ENCODE data around the gene GABRB1. TPM values are rescaled to one million over a fixed set of nuclear protein-coding genes. Genes with fewer than 3 reads are reported as not detected.

The GABRB1 gene
- total RNA-seq, 2 donors from 2014 or later: not detected

DNA sequence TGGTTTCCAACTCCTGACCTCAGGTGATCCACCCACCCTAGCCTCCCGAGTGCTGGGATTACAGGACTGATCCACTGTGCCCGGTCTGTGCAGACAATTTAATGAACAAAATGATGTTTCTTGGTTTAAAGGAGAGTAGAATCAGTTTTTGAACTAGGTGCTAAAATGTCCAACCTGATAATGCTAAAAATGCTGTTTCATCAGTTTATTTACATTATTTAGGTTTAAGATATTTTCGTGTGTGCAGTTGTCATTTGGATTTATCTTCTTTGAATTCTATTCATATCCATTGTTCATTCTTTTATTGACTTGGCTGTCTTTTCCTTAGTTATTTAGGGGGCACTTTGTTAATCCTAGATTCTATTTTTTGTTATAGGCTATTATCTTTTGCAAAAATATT, 18.0 kb upstream of the GABRB1 start:
- Mint-ChIP-seq H3K4me1 (peaks cover 12% of the 10 kb centered on the region), H3K36me3 (ENCODE audit: low read depth) (peaks cover 3% of the 10 kb centered on the region), H3K27ac (no peak overlapping the region), H3K27me3 (no peaks in the 10 kb centered on the region), H3K4me3 (no peak overlapping the region)
- DNase-seq: no peak
- H3K9me3 ChIP-seq (ENCODE audit: control insufficient read depth, low read length, poor library complexity, severe bottlenecking): no peaks in the 10 kb centered on the region
- ATAC-seq: no peak

DNA sequence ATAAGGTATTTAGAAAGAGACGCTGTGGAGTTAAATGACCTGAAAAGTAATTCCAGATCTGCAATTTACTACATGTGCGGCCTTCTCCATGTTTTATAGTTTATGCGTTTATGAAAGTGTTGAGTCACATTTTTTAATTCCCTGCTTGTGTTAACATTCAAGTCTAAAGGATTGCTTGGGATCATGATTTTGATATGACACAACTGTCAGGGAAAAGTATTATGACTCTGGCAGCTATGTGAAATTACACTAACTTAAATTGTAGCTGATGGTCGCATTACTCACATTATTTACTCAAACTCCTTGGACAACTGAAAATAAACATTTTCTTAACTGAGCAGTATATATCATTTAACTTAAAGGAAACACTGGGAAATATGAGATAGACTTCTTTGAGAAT, 14.3 kb upstream of the GABRB1 start:
- H3K9me3 ChIP-seq (ENCODE audit: control insufficient read depth, low read length, poor library complexity, severe bottlenecking): no peaks in the 10 kb centered on the region
- no peaks in the 10 kb centered on the region for H3K27me3 Mint-ChIP-seq
- H3K27ac Mint-ChIP-seq: no peak overlapping the region
- H3K4me3 Mint-ChIP-seq: no peak overlapping the region
- peaks cover 3% of the 10 kb centered on the region for H3K36me3 Mint-ChIP-seq (ENCODE audit: low read depth)
- H3K4me1 Mint-ChIP-seq: peaks cover 2% of the 10 kb centered on the region
- DNase-seq (no peak), ATAC-seq (no peak)

DNA sequence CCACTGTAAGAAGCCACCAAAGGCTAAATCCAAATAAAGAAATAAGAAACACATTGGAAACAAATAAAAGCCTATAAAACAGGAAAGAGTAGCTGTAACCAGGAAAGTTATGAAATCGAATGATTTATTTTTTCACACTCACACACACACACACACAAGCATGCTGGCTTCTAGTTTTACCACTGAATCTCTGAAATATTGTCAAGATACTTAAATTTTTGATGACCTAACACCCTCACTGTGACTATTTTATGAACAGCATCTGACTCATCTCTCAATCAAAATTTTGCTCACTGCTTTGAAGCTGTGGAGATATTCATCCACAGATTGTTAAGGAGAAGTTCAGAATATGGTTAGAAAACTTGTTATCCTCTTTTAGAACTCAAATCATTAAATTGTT, 13.9 kb upstream of the GABRB1 start:
- DNase-seq: no peak
- peaks cover 2% of the 10 kb centered on the region for H3K4me1 Mint-ChIP-seq
- no peak overlapping the region for H3K4me3 Mint-ChIP-seq
- H3K9me3 ChIP-seq (ENCODE audit: control insufficient read depth, low read length, poor library complexity, severe bottlenecking): no peaks in the 10 kb centered on the region
- no peaks in the 10 kb centered on the region for H3K27me3 Mint-ChIP-seq
- no peak for ATAC-seq
- H3K27ac Mint-ChIP-seq: no peak overlapping the region
- peaks cover 3% of the 10 kb centered on the region for H3K36me3 Mint-ChIP-seq (ENCODE audit: low read depth)

DNA sequence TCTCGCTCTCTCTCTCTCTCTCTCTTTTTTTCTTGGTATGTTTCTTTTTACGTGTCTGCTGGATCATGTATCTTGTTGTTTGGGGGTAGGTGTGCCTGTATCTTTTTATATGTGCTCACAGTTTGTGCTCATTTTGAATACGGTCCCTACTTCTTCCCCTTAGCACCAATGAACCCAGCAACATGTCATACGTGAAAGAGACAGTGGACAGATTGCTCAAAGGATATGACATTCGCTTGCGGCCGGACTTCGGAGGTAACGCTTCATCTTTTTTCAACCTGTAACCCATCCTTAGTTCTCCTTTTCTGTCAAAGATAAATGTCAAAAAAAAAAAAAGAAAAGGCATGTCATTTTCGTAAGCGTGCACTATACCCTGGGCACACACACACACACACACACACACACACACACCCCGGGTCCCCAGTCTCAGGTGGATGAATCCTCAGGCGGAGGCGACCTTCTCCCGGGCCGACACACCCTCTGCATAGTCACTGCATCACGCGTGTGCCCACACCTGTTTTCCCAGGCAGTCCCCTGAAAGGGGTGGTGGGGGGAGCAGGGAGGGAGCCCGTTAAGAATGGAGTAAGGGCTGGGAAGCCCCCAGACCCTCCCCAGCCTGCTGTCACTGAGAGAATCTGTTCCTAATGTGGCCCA, 511 bp downstream of the GABRB1 start:
- H3K36me3 Mint-ChIP-seq (ENCODE audit: low read depth): peaks cover 3% of the 10 kb centered on the region
- ATAC-seq (peak; percentile 43), DNase-seq (no peak)
- peak overlapping the region; percentile 86 for H3K4me3 Mint-ChIP-seq
- H3K4me1 Mint-ChIP-seq: peaks cover 12% of the 10 kb centered on the region
- peaks cover 48% of the 10 kb centered on the region for H3K27me3 Mint-ChIP-seq
- H3K27ac Mint-ChIP-seq: no peak overlapping the region
- no peaks in the 10 kb centered on the region for H3K9me3 ChIP-seq (ENCODE audit: control insufficient read depth, low read length, poor library complexity, severe bottlenecking)

DNA sequence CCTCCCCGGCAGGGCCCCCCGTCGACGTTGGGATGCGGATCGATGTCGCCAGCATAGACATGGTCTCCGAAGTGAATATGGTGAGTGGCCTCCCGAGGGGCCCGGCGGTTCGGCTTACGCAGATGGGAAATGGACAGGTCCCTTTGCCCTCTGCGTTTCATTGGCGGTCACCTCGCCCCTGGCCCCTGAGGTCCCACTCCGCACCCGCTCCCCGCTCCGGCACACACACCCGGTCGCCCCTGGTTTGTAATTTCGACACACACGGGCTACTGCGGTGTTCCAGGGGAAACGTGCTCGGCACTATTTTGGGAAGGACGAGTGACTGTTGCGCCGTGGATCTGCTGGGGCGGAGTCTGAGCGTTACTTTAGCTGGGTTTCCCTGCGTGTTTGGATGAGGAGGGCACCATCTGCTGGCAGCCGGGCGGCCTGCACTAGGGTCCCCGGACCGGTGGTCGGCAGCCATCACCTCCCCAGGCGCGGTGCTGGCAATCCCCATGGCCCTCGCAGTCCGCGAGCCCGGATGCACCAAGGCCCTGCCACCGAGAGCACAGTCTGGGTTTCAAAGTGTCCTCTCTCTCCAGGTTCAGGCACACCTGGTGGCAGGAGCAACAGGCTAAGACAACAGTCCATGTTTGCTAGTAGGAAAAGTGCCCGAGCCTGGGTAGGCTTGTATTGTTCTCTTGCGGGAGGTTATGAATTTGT, 1.2 kb downstream of the GABRB1 start:
- Mint-ChIP-seq H3K36me3 (ENCODE audit: low read depth) (peaks cover 3% of the 10 kb centered on the region), H3K27me3 (peaks cover 53% of the 10 kb centered on the region), H3K27ac (no peak overlapping the region), H3K4me3 (peak overlapping the region; percentile 86), H3K4me1 (peaks cover 12% of the 10 kb centered on the region)
- no peaks in the 10 kb centered on the region for H3K9me3 ChIP-seq (ENCODE audit: control insufficient read depth, low read length, poor library complexity, severe bottlenecking)
- ATAC-seq (peak; percentile 83), DNase-seq (peak in 1 of 3 donors; percentile 14)

DNA sequence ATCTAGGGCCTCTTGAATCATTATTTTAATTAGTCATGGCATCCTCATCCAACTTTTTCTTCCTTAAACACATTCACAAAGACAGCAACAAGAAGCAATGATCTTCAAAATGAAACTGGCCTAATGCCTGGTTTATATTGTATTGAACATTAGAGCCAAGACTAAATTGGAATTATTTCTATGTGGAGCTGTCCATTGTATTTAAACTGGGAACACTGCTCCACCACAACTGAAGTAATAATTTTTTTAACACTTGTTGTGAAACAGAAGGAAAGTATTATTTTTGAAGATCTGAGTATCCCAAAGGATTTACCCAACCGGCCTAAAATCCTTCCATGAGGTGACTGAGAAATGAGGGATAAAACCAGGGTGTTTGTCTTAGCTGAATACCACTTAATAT, 6.9 kb downstream of the GABRB1 start:
- H3K9me3 ChIP-seq (ENCODE audit: control insufficient read depth, low read length, poor library complexity, severe bottlenecking): no peaks in the 10 kb centered on the region
- Mint-ChIP-seq H3K27me3 (peaks cover 46% of the 10 kb centered on the region), H3K4me3 (no peak overlapping the region), H3K36me3 (ENCODE audit: low read depth) (no peaks in the 10 kb centered on the region), H3K4me1 (no peaks in the 10 kb centered on the region), H3K27ac (no peak overlapping the region)
- no peak for DNase-seq
- ATAC-seq: no peak

DNA sequence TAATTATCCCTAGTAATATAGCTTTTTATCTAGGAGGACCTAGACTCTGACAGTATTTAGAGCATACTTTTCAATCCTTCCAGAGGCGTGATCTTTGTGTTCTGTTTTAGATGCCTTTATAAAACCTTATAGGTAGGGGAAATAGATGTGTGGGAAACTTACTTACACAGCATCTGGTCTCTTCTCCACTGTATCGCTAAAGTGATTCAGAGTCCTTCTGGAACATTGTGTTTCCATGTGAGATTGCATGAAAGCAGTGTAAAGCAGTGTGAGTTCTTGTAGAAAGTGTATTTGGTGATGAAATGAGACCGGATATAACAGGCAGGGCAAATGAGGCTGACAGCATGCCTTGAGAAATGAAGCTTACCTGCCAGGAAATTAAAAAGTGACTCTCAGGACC, 9.5 kb downstream of the GABRB1 start:
- Mint-ChIP-seq H3K36me3 (ENCODE audit: low read depth) (no peaks in the 10 kb centered on the region), H3K27ac (no peak overlapping the region), H3K4me1 (no peaks in the 10 kb centered on the region), H3K27me3 (peaks cover 56% of the 10 kb centered on the region), H3K4me3 (no peak overlapping the region)
- no peaks in the 10 kb centered on the region for H3K9me3 ChIP-seq (ENCODE audit: control insufficient read depth, low read length, poor library complexity, severe bottlenecking)
- ATAC-seq (no peak), DNase-seq (no peak)

DNA sequence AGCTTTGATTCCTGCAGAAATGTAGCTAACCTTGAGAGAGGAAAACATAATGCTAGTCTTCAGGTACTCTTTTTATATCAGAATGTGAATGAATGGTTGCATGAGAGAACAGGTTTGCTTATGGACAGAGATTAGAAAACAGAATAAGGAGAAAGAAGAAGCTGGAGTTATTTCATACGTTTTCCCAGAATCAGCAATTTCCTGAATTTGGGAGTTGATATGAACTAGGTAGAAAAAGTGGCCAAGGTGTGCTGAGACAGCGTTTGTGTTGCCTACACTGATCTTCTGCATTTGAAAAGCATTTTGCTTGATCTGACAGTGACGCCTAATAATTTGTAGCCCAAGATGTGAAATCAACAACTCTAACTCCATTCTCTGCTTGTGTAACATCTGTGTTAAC, 12.5 kb downstream of the GABRB1 start:
- no peaks in the 10 kb centered on the region for H3K9me3 ChIP-seq (ENCODE audit: control insufficient read depth, low read length, poor library complexity, severe bottlenecking)
- H3K4me1 Mint-ChIP-seq: no peaks in the 10 kb centered on the region
- DNase-seq (no peak), ATAC-seq (no peak)
- H3K36me3 Mint-ChIP-seq (ENCODE audit: low read depth): no peaks in the 10 kb centered on the region
- no peak overlapping the region for H3K4me3 Mint-ChIP-seq
- peaks cover 41% of the 10 kb centered on the region for H3K27me3 Mint-ChIP-seq
- no peak overlapping the region for H3K27ac Mint-ChIP-seq

DNA sequence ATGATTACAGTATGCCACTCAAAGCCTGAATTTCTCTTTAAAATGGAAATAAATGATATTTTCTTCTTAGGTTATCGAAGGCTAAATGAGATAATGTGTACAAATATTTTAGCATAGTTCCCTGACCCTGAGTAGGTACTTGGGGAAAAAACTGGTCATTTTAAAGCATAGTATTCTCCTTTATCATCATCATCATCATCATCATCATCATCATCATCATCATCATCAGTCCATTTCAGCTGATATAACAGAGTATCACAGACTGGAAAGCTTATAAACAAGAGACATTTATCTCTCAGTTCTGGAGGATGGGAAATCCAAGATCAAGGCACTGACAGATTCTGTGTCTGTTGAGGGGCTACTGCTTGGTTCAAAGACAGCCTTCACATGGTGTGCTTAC, 13.9 kb downstream of the GABRB1 start:
- Mint-ChIP-seq H3K36me3 (ENCODE audit: low read depth) (no peaks in the 10 kb centered on the region), H3K4me1 (no peaks in the 10 kb centered on the region), H3K27ac (no peak overlapping the region), H3K4me3 (no peak overlapping the region), H3K27me3 (peaks cover 54% of the 10 kb centered on the region)
- H3K9me3 ChIP-seq (ENCODE audit: control insufficient read depth, low read length, poor library complexity, severe bottlenecking): no peaks in the 10 kb centered on the region
- ATAC-seq (no peak), DNase-seq (no peak)

DNA sequence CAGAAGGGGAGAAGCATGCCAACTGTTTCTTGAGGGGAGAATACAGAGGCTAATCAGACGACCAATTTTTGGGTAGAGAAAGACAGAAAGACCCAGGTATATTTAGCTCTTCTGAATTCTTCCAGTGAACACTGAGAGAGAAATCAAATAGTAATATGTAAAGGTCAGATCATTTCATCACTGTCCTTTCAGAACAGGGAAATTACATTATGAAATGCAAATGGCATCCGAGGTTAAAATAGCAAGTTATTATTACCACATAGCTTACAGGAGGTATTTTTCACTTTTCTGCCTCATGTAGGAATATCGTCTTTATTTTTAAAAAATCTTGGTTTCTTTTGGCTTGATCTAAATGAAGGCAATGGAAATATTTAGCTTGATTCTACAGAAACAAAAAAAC, 18.0 kb downstream of the GABRB1 start:
- Mint-ChIP-seq H3K4me1 (no peaks in the 10 kb centered on the region), H3K4me3 (no peak overlapping the region)

DNA sequence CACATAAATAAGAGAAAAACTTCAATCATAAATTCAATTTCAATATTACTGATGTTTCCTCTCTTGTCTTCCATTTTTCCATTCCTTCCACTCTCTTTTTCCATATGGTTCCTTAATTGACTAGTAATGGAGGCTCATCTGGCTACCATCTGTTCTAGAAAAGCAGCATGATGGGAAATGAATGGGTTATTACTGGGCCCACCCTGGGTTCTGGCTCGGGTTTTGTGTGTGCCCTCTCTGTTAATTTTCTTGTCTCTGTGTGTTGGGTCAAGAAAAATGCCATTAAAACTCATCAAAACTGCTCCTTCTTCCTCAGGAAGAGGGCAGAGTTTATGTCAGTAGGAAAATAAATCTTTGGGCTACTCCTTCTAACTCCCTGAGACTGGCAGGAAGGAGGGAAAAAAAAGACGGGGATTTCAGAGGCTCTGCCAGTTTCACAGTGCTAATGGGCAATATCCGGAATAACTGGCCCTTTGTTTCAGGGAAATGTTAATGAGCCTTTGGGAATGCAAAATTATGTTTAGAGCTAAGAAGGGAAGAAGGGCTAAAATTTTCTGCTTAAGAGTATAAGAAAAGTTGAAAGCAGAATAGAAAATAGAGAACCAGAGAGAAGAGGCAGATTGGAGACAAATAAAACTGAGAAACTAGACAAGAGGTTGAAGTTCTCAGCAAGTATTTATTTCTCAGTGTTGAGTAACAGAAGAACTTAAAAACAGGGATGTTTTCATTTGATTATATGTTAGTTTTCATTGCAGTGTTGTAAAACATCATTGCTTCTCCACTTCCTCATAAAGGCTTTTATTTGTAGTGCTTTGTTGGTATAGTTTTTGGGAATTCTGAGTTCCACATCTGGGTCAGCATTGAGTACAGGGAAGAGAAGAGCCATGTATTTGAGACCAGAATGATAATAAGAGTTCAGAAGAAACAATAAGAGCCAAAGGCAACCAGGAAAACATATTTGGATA, 19.7 kb downstream of the GABRB1 start:
- no peaks in the 10 kb centered on the region for H3K36me3 Mint-ChIP-seq (ENCODE audit: low read depth)
- H3K27ac Mint-ChIP-seq: no peak overlapping the region
- peaks cover 51% of the 10 kb centered on the region for H3K27me3 Mint-ChIP-seq
- H3K4me3 Mint-ChIP-seq: no peak overlapping the region
- DNase-seq (no peak), ATAC-seq (no peak)
- no peaks in the 10 kb centered on the region for H3K9me3 ChIP-seq (ENCODE audit: control insufficient read depth, low read length, poor library complexity, severe bottlenecking)
- H3K4me1 Mint-ChIP-seq: no peaks in the 10 kb centered on the region

More for the DNA sequence above, 18.0 kb downstream of the GABRB1 start:
- Mint-ChIP-seq H3K27ac (no peak overlapping the region), H3K36me3 (ENCODE audit: low read depth) (no peaks in the 10 kb centered on the region), H3K27me3 (peaks cover 53% of the 10 kb centered on the region)
- H3K9me3 ChIP-seq (ENCODE audit: control insufficient read depth, low read length, poor library complexity, severe bottlenecking): no peaks in the 10 kb centered on the region
- DNase-seq: no peak
- no peak for ATAC-seq

DNA sequence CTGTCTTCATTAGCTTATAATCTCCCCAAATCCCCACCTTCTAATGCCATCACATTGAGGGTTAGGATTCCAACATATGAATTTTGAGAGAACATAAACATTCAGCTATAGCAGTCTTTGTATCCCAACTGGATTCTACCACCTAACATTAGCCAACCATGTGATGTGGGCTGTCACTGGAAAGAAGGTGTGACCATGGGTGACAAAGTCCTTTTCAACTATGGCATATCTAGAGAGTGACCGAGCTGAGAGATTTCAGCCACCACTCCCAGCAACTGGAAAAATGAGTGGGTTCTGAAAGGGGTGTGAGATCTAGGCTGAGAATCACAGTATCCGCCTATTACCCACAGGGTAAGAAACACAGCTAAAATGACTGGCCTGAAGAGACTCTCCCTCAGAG, 22.1 kb downstream of the GABRB1 start:
- ATAC-seq (no peak), DNase-seq (no peak)
- peaks cover 2% of the 10 kb centered on the region for H3K9me3 ChIP-seq (ENCODE audit: control insufficient read depth, low read length, poor library complexity, severe bottlenecking)
- Mint-ChIP-seq H3K4me3 (no peak overlapping the region), H3K36me3 (ENCODE audit: low read depth) (peaks cover 2% of the 10 kb centered on the region), H3K27me3 (peaks cover 68% of the 10 kb centered on the region), H3K4me1 (no peaks in the 10 kb centered on the region), H3K27ac (no peak overlapping the region)

DNA sequence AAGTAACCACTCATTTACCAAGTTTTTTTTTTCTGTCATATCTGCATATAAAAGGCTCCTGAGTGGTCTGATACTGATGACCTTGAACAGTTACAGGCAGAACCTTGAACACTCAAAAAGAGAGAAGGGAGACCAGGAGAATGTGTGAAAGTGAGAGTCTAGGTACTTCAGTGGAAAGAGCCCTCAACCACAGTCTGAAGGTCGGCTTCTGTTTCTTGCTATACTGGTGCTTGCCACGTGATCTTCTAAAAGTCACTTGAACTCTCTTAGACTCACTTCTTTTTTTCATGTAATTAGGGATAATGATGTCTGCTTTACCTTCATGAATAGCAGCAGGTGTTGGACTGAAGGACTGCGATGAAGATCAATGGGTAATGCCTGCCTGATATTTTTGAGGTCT, 22.8 kb downstream of the GABRB1 start:
- Mint-ChIP-seq H3K4me3 (no peak overlapping the region), H3K27me3 (peaks cover 67% of the 10 kb centered on the region), H3K36me3 (ENCODE audit: low read depth) (peaks cover 2% of the 10 kb centered on the region), H3K27ac (no peak overlapping the region), H3K4me1 (no peaks in the 10 kb centered on the region)
- DNase-seq (no peak), ATAC-seq (no peak)
- H3K9me3 ChIP-seq (ENCODE audit: control insufficient read depth, low read length, poor library complexity, severe bottlenecking): peaks cover 3% of the 10 kb centered on the region
